Muscle layer of colon (tissue), 2 donors: Measurements from ENCODE around the gene TM7SF3.

Experiments used
- H3K27ac ChIP-seq: one replicate; pipeline ENCODE4 v1.7.0; 2013; ENCODE audit warnings: low read depth, mild to moderate bottlenecking, low read length, moderate library complexity
- H3K27me3 ChIP-seq, 2 donors: one replicate each; pipeline ENCODE4 v1.7.0; 2013; ENCODE audit warnings: low read length in 2 of 2, mild to moderate bottlenecking in 2 of 2; ENCODE audit not compliant: insufficient read depth in 2 of 2, control insufficient read depth in 1 of 2
- H3K36me3 ChIP-seq: one replicate; pipeline ENCODE4 v1.7.0; 2013; ENCODE audit warnings: mild to moderate bottlenecking, low read length; ENCODE audit not compliant: insufficient read depth
- H3K4me1 ChIP-seq: one replicate; pipeline ENCODE4 v1.7.0; 2013; ENCODE audit warnings: mild to moderate bottlenecking, low read length; ENCODE audit not compliant: insufficient read depth
- H3K4me3 ChIP-seq, 2 donors: one replicate each; pipeline ENCODE4 v1.7.0; 2013; ENCODE audit warnings: low read length in 2 of 2, low read depth in 1 of 2, mild to moderate bottlenecking in 1 of 2, moderate library complexity in 1 of 2
- H3K9ac ChIP-seq: one replicate; pipeline ENCODE4 v1.7.0; 2013; ENCODE audit warnings: low read length
- H3K9me3 ChIP-seq: one replicate; pipeline ENCODE4 v1.7.0; 2013; ENCODE audit warnings: mild to moderate bottlenecking, low read length
- donor health status: abdominal sarcoma.
- donor health status: Adenocarcinoma of cecum.

TM7SF3 gene

DNA sequence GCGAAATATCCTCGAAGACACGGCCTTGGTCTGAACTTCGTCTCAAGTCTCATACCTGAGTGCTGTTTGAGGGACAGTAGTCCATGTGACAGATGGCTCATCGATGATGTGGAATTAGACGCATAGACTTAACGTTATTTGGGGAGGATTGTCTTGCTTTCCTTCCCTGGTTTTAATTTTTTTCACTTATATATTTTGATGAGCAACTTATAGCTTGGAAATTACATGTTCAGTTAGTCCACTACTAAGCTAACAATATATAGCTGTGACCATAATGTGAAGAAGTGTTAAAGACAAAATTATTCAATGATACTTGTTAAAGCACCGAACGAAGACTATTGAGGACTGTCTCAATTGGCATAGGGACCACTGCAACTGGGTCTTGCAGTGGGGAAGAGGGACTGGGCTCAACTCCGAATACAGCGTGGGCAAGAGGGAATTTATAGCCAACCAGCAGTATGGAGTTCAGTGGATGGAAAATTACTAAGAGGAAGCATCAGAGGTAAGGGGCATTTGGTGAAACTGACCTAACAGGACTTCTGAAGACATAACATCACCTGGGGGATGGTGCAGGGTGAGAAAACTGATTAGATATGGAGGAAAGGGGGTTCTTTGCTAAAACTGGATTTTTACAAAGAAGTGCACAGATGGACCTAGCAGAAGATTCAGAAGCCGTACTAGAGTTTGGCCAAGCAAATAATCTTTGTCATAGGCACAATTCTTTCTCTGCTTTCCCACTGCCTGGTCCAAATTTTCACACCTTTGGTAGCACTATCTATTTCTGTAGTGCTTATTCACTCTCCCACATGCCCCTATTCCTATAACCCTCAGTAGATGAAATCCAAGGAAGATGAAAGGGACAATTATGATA lies 910 bp upstream of the TM7SF3 start:
- Histone ChIP-seq H3K9ac (peak overlapping the region; percentile 76), H3K4me3 (peak overlapping the region; percentile 73 to 75), H3K9me3 (no peaks in the 10 kb centered on the region), H3K36me3 (no peaks in the 10 kb centered on the region), H3K27ac (peak overlapping the region; percentile 87), H3K27me3 (no peaks in the 10 kb centered on the region), H3K4me1 (peaks cover 37% of the 10 kb centered on the region)

DNA sequence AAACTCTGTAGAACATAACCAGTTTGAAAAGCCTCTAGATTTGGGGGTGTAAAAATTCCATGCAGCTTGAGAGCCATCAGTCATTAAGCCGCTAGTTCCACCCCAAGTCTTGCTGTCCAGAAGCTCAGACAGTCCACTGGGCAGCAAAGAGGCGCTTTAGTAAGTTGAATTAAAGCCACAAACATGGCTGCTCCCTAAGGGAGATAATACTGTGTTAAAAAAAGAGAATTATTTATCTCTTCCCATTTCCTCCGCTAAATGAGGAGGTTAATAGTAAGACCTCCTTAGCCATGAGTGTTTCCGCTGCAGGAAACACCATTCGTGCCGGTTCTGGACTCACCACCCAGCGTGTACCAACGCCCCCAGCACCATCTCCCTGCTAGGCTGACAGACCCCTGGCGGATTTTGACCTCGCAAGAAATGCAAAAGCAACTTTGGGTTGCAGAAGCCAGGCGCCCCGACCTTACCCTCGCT lies 536 bp downstream of the TM7SF3 start:
- Histone ChIP-seq H3K27ac (peak overlapping the region; percentile 87), H3K36me3 (no peaks in the 10 kb centered on the region), H3K9ac (peak overlapping the region; percentile 50), H3K27me3 (no peaks in the 10 kb centered on the region), H3K4me3 (peak overlapping the region; percentile 73 to 75), H3K4me1 (peaks cover 37% of the 10 kb centered on the region), H3K9me3 (no peaks in the 10 kb centered on the region)

DNA sequence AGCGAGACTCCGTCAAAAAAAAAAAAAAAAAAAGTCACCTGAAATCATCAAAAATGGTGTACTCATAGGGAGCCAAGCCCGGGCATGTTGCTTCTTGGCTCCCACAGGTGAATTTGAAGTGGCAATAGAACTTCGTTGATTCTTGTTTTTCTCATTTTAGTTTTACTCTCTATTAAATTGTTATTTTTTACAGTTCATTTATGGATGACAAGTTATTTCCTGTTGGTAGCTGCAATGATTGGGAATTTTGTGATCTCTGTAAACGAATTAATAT lies 1.3 kb downstream of the TM7SF3 start:
- H3K9me3 ChIP-seq: no peaks in the 10 kb centered on the region
- H3K9ac ChIP-seq: peak overlapping the region; percentile 50
- no peaks in the 10 kb centered on the region for H3K27me3 ChIP-seq
- no peaks in the 10 kb centered on the region for H3K36me3 ChIP-seq
- H3K4me3 ChIP-seq: peak overlapping the region in 1 of 2 donors; percentile 73
- peaks cover 37% of the 10 kb centered on the region for H3K4me1 ChIP-seq
- no peak overlapping the region for H3K27ac ChIP-seq

DNA sequence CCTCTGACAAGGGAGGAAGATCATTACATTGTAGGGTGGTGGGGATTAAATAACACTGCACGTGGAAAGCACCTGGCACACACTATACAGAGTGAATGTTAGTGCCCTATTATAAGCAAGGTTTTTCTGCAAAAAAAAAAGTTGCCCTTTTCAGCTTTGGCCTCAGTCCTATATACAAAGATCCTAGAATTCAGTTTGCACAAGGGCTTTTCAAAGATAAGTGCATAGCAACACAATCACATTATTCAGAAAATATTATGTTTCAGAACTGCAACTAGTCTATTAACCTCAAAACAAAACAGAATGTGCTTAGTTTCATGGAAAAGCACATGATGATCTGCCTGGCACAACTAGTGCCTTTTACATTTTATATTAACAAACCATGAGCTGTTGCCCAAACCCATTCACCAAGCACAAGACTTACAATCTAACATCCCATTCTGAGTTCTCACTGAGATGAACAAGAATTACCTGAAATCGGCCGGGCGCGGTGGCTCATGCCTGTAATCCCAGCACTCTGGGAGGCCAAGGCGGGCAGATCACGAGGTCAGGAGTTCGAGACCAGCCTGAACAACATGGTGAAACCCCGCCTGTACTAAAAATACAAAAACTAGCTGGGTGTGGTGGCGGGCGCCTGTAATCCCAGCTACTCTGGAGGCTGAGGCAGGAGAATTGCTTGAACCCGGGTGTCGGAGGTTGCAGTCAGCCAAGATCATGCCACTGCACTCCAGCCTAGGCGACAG lies 1.8 kb downstream of the TM7SF3 start:
- no peaks in the 10 kb centered on the region for H3K36me3 ChIP-seq
- no peaks in the 10 kb centered on the region for H3K9me3 ChIP-seq
- no peak overlapping the region for H3K27ac ChIP-seq
- H3K27me3 ChIP-seq: no peaks in the 10 kb centered on the region
- H3K9ac ChIP-seq: no peak overlapping the region
- H3K4me3 ChIP-seq: no peak overlapping the region
- peaks cover 37% of the 10 kb centered on the region for H3K4me1 ChIP-seq

DNA sequence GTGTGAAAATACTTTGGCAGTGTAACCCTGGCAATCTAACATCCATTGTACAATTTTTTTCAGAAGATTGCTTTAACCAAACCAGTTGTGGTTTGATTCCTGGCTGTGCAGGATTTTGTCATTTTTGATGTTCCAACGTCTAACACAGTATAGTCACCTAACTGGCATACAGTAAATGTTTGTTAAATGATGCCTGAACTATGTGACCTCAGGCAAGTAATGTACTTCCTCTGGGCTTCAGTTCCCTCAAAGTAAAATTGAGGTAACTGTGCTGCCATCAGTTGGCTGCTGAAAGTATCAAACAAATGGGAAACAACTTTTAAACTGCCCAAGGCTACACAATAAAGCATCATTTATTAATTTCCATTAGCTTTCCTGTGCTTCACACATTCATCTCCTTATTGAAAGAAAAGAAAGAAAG lies 4.3 kb downstream of the TM7SF3 start:
- Histone ChIP-seq H3K9ac (no peak overlapping the region), H3K4me3 (no peak overlapping the region), H3K4me1 (peaks cover 30% of the 10 kb centered on the region), H3K27me3 (no peaks in the 10 kb centered on the region), H3K27ac (no peak overlapping the region), H3K9me3 (no peaks in the 10 kb centered on the region), H3K36me3 (no peaks in the 10 kb centered on the region)

DNA sequence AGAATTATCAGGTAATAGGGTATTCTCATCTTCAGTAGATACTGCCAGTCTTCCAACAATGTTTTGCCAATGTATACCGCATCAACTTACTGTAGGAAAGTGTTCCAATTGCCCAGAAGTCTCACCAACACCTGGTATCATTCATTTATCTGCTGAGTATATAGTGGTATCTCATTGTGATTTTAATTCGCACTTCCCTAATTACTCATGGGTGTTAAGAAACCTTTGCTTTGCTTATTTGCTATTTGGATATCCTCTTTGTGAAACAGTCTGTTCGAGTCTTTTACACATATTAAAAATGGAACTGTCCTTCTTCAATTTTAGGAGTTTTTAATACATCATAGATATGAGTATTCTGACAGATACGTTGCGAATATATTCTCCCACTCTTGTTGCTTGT lies 6.1 kb downstream of the TM7SF3 start:
- Histone ChIP-seq H3K4me1 (peaks cover 20% of the 10 kb centered on the region), H3K27ac (no peak overlapping the region), H3K9ac (no peak overlapping the region), H3K27me3 (no peaks in the 10 kb centered on the region), H3K36me3 (no peaks in the 10 kb centered on the region), H3K4me3 (no peak overlapping the region), H3K9me3 (no peaks in the 10 kb centered on the region)

DNA sequence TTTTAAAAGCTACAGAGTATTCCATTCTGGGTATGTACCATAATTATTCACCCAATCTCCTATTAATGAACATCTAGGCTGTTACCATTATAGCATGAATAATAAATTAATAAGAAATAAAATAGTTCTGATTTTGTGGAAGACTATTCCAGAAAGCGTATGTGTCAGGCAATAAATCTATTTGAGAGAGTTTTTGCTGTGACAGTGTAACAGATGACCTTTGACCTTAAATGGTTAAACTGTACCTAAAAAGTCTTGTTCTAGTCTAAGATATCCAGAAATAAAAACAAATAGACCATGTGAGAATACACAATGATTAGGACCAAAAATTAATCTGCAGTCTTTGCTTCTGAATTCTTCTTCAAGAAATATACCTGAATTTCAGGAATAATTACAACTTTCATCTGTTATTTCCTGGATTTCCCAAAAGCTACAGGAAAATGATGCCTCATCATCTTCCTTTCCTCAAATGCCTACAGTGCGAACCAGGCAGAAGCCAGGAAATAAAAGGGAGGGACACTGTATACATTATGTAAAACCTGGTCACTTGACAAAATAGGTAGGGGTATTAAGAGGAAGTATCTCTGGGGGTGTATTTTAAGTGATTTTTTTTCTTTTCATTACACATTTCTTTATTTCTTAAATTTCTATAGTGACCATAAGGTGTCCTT lies 7.3 kb downstream of the TM7SF3 start:
- H3K9me3 ChIP-seq: no peaks in the 10 kb centered on the region
- H3K36me3 ChIP-seq: no peaks in the 10 kb centered on the region
- no peaks in the 10 kb centered on the region for H3K27me3 ChIP-seq
- H3K4me1 ChIP-seq: peaks cover 8% of the 10 kb centered on the region
- no peak overlapping the region for H3K27ac ChIP-seq
- H3K4me3 ChIP-seq: no peak overlapping the region
- no peak overlapping the region for H3K9ac ChIP-seq

DNA sequence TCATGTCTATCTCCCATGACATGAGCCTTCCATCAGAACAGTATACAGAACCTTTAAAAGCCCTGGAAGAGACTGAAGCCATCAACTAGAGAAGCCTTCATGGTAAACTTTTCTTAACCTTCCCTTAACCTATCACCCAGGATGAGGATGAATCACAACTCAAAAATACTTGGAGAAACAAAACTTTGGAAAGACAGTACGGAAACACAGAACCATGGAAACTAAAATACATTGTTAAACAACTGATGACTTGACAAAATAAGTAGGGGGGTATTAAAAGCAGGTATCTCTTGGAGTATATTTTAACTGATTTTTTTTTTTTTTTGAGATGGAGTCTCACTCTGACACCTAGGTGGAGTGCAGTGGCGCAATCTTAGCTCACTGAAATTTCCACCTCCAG lies 8.7 kb downstream of the TM7SF3 start:
- H3K4me1 ChIP-seq: no peaks in the 10 kb centered on the region
- no peak overlapping the region for H3K9ac ChIP-seq
- H3K27me3 ChIP-seq: no peaks in the 10 kb centered on the region
- no peaks in the 10 kb centered on the region for H3K9me3 ChIP-seq
- no peak overlapping the region for H3K27ac ChIP-seq
- no peak overlapping the region for H3K4me3 ChIP-seq
- H3K36me3 ChIP-seq: no peaks in the 10 kb centered on the region

DNA sequence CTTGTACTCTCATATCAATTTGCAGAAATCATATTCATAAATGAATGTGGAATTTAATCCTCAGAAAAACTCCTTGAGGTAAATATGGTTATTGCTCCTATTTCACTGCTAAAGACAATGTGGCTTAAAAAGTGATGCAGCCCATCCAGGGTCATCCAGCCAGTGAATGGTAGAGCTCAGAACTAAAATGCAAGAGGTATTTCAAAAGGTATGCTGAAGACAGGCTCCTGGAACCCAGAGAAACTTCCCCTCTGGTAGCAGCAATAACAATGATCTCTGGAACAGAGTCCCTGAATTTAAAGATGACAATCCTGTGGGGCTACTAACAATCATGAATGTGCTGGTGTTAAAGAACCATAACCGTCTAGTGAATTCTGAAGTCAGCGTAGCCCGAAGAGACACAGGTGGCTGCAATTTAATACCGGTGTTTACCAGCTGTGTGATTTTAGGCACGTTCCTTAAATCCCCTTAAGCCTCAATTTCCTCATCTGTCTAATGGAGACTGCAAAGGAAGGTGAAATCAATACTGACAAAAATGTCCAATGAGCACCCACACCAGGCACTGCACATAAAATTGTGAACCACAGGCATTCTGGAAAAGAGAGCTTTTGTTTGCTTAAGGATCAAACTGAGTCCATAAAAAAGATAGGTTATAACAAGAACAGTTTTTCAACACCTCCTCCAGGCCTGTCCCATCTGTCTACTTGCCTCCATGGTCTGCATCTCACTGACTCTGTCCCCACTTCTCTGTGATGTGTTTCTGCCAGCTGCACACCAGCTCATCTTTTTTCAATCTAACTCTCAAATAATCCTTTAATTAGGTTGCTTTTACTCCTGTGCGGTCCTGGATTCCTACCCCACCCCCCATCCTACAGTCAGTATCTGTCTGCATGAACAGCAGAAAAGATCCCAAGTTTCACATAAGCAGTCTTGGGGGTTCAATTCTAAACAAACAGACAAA lies 10.5 kb downstream of the TM7SF3 start:
- Histone ChIP-seq H3K36me3 (no peaks in the 10 kb centered on the region), H3K9me3 (no peaks in the 10 kb centered on the region), H3K27me3 (no peaks in the 10 kb centered on the region), H3K4me3 (no peak overlapping the region), H3K4me1 (no peaks in the 10 kb centered on the region), H3K9ac (no peak overlapping the region), H3K27ac (no peak overlapping the region)

DNA sequence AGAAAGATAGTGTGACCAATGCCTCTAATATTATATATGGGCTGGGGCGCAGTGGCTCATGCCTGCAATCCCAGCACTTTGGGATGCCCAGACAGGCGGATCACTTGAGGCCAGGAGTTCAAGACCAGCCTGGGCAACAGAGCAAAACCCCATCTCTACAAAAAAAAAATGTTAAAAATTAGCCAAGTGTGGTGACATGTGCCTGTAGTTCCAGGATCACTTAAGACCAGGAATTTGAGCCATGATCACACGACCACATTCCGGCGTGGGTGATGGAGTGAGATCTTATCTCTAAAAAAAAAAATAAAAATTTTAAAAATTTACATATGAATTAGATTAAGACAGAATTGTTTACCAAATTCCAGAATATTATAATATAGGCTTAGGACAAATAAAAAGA lies 12.0 kb downstream of the TM7SF3 start:
- Histone ChIP-seq H3K36me3 (no peaks in the 10 kb centered on the region), H3K9ac (no peak overlapping the region), H3K27ac (no peak overlapping the region)

DNA sequence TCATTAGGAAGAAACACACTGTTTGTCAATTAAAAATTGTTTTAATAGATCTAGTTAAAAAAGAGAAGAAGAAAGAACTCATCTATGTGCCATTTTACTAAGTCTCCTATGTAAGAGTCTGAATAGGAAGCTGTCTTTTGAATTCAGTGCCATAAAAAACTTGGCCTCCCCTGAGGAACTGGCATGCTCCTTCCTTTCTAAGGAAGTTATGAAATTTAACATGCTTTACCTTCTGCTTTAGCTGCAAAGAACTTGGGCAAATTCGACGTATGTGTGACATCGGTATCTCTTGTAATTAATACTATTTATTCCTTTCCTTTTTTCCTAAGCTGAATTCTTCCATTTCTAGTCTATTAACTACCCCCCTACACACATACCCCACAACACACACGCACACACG lies 12.5 kb downstream of the TM7SF3 start:
- Histone ChIP-seq H3K27me3 (no peaks in the 10 kb centered on the region), H3K4me3 (no peak overlapping the region), H3K9me3 (no peaks in the 10 kb centered on the region), H3K4me1 (no peaks in the 10 kb centered on the region), H3K9ac (no peak overlapping the region), H3K27ac (no peak overlapping the region), H3K36me3 (no peaks in the 10 kb centered on the region)

More for the DNA sequence above, 12.0 kb downstream of the TM7SF3 start:
- Histone ChIP-seq H3K4me1 (no peaks in the 10 kb centered on the region), H3K9me3 (no peaks in the 10 kb centered on the region), H3K27me3 (no peaks in the 10 kb centered on the region), H3K4me3 (no peak overlapping the region)
